PC-9 (cell line): ENCODE data around the gene PKD2. TPM values are rescaled to one million over a fixed set of nuclear protein-coding genes. Genes with fewer than 3 reads are reported as not detected.

Source experiments
- BruUV-seq: library from RNA; stranded (reverse); fragments of 400-500 nt; replicated peaks from 2 replicates; lab custom pipeline; 2021; lab: Mats Ljungman, UMichigan
- CTCF ChIA-PET: fragments of 300-600 bp; sonication (Branson Sonifier 250); formaldehyde crosslinking; loops from one replicate; lab custom pipeline; 2022; ENCODE audit warnings: antibody characterized with exemption; lab: Charles Lee
- POLR2A ChIA-PET: fragments of 300-600 bp; sonication (Branson Sonifier 250); formaldehyde crosslinking; loops from one replicate; lab custom pipeline; 2022; ENCODE audit warnings: antibody characterized with exemption; ENCODE audit not compliant: unreplicated experiment; lab: Charles Lee
- DNase-seq, 2 experiments: peaks; one replicate each; pipeline versions ENCODE4 v3.0.0 to v3.0.0-alpha.2; 2015 to 2022; ENCODE audit warnings: mixed read lengths in 1 of 2
- H2AFZ ChIP-seq: fragments of 200-600 bp; sonication (generic); 2 replicates; pipeline ENCODE4 v1.8.1; 2017; ENCODE audit warnings: antibody characterized with exemption
- H3F3A ChIP-seq: fragments of 200-600 bp; sonication (generic); 2 replicates; pipeline ENCODE4 v1.8.1; 2017; ENCODE audit warnings: antibody characterized with exemption, mild to moderate bottlenecking, low read depth; ENCODE audit not compliant: insufficient read depth
- H3K27ac ChIP-seq: fragments of 200-600 bp; sonication (generic); 2 replicates; pipeline ENCODE4 v1.6.1; 2016; ENCODE audit warnings: mixed run types
- H3K27me3 ChIP-seq: fragments of 200-600 bp; sonication (generic); 2 replicates; pipeline ENCODE4 v1.6.1; 2016; ENCODE audit warnings: low read depth, mixed run types; ENCODE audit not compliant: insufficient read depth
- H3K36me3 ChIP-seq: fragments of 200-600 bp; sonication (generic); 2 replicates; pipeline ENCODE4 v1.6.1; 2016; ENCODE audit warnings: low read depth, mixed run types
- H3K4me1 ChIP-seq: fragments of 200-600 bp; sonication (generic); replicated peaks from 2 replicates; pipeline ENCODE4 v1.6.1; 2016; ENCODE audit warnings: mixed run types; ENCODE audit not compliant: insufficient read depth
- H3K4me2 ChIP-seq: fragments of 200-600 bp; sonication (generic); 2 replicates; pipeline ENCODE4 v1.6.1; 2017; ENCODE audit warnings: mixed run types
- H3K4me3 ChIP-seq: fragments of 200-600 bp; sonication (generic); 2 replicates; pipeline ENCODE4 v1.6.1; 2016; ENCODE audit warnings: mixed run types
- H3K79me2 ChIP-seq: fragments of 200-600 bp; sonication (generic); 2 replicates; pipeline ENCODE4 v1.6.1; 2017; ENCODE audit warnings: low read depth, mixed run types
- H3K9me2 ChIP-seq: fragments of 200-600 bp; sonication (generic); 2 replicates; pipeline ENCODE4 v1.8.1; 2017; ENCODE audit warnings: mild to moderate bottlenecking; ENCODE audit not compliant: insufficient read depth
- H3K9me3 ChIP-seq: fragments of 200-600 bp; sonication (generic); 2 replicates; pipeline ENCODE4 v1.8.1; 2016; ENCODE audit warnings: low read depth; ENCODE audit not compliant: insufficient read depth
- H4K20me1 ChIP-seq: fragments of 200-600 bp; sonication (generic); 2 replicates; pipeline ENCODE4 v1.8.1; 2017; ENCODE audit not compliant: insufficient read depth
- EZH2 ChIP-seq: fragments of 200-600 bp; sonication (generic); IDR thresholded peaks from 2 replicates; pipeline ENCODE4 v1.8.0; 2017; ENCODE audit warnings: antibody characterized with exemption, low read depth
- intact Hi-C: fragments of 100-400 bp; cut with micrococcal nuclease; formaldehyde crosslinking; loops from one replicate; pipeline ENCODE4 v1.10.0; 2022; ENCODE audit not compliant: unreplicated experiment
- total RNA-seq: library from RNA; stranded (reverse); gene quantifications from 2 replicates; pipeline ENCODE4 v1.2.3, GENCODE V29; 2021
- TF ChIP-seq, protein P1 (sequence below): fragments of 200-600 bp; sonication (generic); conservative IDR thresholded peaks from 2 replicates; pipeline ENCODE4 v1.6.1; 2017; ENCODE audit warnings: mixed run types, antibody characterized with exemption, mild to moderate bottlenecking, moderate library complexity

The PKD2 gene
- total RNA-seq, 1 experiment from 2014 or later = 10.2 TPM

DNA sequence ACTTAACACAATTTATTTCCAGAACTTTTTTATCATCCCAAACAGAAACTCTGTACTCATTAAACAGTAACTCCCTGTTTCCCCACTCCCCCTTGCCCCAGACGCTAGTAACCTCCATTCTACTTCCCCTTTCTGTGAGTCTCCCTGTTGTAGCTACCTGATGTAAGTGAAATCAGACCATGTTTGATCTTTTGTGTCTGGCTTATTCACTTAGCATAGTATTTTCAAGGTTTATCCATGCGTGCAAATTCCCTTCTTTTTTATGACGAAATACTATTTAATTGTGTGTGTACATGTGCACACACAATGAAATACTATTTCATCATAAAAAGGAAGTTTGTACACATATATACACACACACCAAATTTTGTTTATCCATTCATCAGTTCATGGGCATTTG, 5.2 kb downstream of the PKD2 start:
- Histone ChIP-seq H2AFZ (no peak overlapping the region), H3K4me1 (peaks cover 15% of the 10 kb centered on the region), H3F3A (peaks cover 7% of the 10 kb centered on the region; the same call in 1 of the 2 replicates), H3K36me3 (no peaks in the 10 kb centered on the region), H3K9me2 (no peaks in the 10 kb centered on the region), H3K4me2 (no peak overlapping the region), H3K27me3 (no peaks in the 10 kb centered on the region), H3K79me2 (peaks cover 33% of the 10 kb centered on the region), H3K4me3 (no peak overlapping the region), H3K9me3 (no peaks in the 10 kb centered on the region), H3K27ac (no peak overlapping the region), H4K20me1 (no peaks in the 10 kb centered on the region)
- no TSS peak for BruUV-seq
- DNase-seq = no peak
- intact Hi-C loops = no loop called here
- CTCF ChIA-PET = no interaction called here
- POLR2A ChIA-PET = no interaction called here
- TF ChIP-seq, protein P1, sequence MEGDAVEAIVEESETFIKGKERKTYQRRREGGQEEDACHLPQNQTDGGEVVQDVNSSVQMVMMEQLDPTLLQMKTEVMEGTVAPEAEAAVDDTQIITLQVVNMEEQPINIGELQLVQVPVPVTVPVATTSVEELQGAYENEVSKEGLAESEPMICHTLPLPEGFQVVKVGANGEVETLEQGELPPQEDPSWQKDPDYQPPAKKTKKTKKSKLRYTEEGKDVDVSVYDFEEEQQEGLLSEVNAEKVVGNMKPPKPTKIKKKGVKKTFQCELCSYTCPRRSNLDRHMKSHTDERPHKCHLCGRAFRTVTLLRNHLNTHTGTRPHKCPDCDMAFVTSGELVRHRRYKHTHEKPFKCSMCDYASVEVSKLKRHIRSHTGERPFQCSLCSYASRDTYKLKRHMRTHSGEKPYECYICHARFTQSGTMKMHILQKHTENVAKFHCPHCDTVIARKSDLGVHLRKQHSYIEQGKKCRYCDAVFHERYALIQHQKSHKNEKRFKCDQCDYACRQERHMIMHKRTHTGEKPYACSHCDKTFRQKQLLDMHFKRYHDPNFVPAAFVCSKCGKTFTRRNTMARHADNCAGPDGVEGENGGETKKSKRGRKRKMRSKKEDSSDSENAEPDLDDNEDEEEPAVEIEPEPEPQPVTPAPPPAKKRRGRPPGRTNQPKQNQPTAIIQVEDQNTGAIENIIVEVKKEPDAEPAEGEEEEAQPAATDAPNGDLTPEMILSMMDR = no peak
- no peak for TF ChIP-seq EZH2

- peaks cover 29% of the 10 kb centered on the region for H3K79me2 ChIP-seq
- H3K4me3 ChIP-seq = no peak overlapping the region
- POLR2A ChIA-PET = no interaction called here
- peaks cover 15% of the 10 kb centered on the region for H3K4me1 ChIP-seq
- H3K9me3 ChIP-seq = no peaks in the 10 kb centered on the region
- no peaks in the 10 kb centered on the region for H4K20me1 ChIP-seq
- intact Hi-C loops = no loop called here
- no peaks in the 10 kb centered on the region for H3K36me3 ChIP-seq
- no peak overlapping the region for H3K4me2 ChIP-seq
- TF ChIP-seq EZH2 = no peak
- TF ChIP-seq, protein P1 = no peak
- peaks cover 8% of the 10 kb centered on the region; the same call in 1 of the 2 replicates for H3F3A ChIP-seq
- CTCF ChIA-PET = no interaction called here
- BruUV-seq = no TSS peak
- H3K27ac ChIP-seq = no peak overlapping the region
- DNase-seq = no peak
- H3K9me2 ChIP-seq = no peaks in the 10 kb centered on the region
- no peak overlapping the region for H2AFZ ChIP-seq
- H3K27me3 ChIP-seq = no peaks in the 10 kb centered on the region
Measured at GRCh38 chr4:88014386-88014905, 7.0 kb downstream of the PKD2 start.

- no peak overlapping the region for H3K27ac ChIP-seq
- ChIA-PET CTCF (no interaction called here), POLR2A (interaction anchor here (0.6 kb wide), 1 partner anchor 596 kb away, joined by 4 read pairs; no protein-coding TSS in a partner anchor)
- no peaks in the 10 kb centered on the region for H4K20me1 ChIP-seq
- DNase-seq = no peak
- no peaks in the 10 kb centered on the region for H3K9me3 ChIP-seq
- no peaks in the 10 kb centered on the region for H3K36me3 ChIP-seq
- H2AFZ ChIP-seq = no peak overlapping the region
- H3F3A ChIP-seq = peaks cover 8% of the 10 kb centered on the region; the same call in 1 of the 2 replicates
- no peak for TF ChIP-seq EZH2
- TF ChIP-seq, protein P1 = no peak
- no peak overlapping the region for H3K4me2 ChIP-seq
- H3K4me3 ChIP-seq = no peak overlapping the region
- no peaks in the 10 kb centered on the region for H3K27me3 ChIP-seq
- H3K79me2 ChIP-seq = peaks cover 23% of the 10 kb centered on the region
- no peaks in the 10 kb centered on the region for H3K9me2 ChIP-seq
- H3K4me1 ChIP-seq = peaks cover 11% of the 10 kb centered on the region
- BruUV-seq = no TSS peak
- intact Hi-C loops = no loop called here
Measured at GRCh38 chr4:88015659-88016295, 8.3 kb downstream of the PKD2 start.
